ENCODE data around the gene PRR19. TPM values are rescaled to one million over a fixed set of nuclear protein-coding genes. Genes with fewer than 3 reads are reported as not detected.
A peak's percentile ranks its signal among the peaks of the same experiment; 100 is the strongest.

PRR19 gene
- total RNA-seq, 6 donors from 2014 or later = 0.40 to 1.4 (median 0.61) TPM; not detected in 3

DNA sequence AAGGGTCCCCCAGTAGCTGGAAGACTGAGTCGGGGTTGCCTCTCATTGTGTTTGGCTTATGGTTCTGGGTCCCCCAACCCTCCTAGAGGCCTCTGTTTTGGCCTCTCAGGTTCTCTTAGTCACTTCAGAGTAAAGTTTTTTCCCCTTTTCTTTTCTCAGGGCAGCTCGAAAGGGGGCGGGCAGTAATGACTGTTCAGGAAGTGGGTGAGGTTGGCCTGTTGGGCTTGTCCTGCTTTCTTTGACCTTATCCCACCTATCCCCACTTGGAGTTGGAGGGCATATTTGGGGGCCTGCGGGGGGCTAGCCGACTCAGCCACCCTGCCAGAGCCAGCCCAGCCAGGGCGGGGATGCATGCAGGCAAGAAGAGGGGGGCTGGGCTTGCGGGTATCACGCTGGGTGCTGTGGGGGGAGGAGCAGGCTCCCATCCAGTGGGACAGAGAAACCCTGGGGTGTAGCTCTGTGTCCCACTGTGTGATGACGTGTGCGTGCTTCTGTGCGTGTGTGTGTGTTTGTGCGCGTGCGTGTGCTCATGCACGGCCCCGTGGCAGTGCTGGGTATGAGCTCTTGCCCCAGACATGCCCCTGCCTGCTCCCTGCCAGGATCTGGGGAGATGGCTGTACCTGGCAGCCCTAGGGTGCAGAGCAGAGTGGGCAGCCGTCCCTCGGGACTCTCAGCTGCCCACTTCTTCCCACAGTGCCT, 31.4 kb upstream of the PRR19 start:
- no peak for ATAC-seq (ENCODE audit: low FRiP score in 2 of 2)

DNA sequence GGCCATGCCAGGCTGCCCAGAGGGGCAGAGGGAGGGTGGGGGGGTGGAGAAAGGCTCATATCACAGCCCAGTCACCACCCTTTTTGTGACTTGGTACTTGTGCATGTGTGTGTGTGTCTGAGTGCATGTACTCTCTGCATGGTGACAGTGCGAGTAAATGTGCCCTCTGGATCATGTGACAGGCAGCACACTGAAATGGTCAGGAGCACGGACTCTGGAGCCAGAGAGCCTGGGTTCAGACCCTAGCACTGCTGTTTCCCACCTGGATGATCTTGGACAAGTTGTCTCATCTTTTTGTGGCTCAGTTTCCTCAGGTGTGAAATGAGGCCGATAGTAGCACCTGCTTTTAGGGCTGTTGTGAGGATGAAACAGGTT, 30.9 kb upstream of the PRR19 start:
- peak overlapping the region; percentile 95 to 98 (median 97) for H3K27ac ChIP-seq
- H3K9me3 ChIP-seq = no peaks in the 10 kb centered on the region
- H3K27me3 ChIP-seq = no peaks in the 10 kb centered on the region
- H3K4me1 ChIP-seq = peaks cover 31 to 60% (median 38%) of the 10 kb centered on the region in 4 donors
- ATAC-seq (ENCODE audit: low FRiP score in 2 of 2) = no peak
- H3K4me3 ChIP-seq = peak overlapping the region in 3 of 4 donors; percentile 62 to 76 (median 69)
- H3K36me3 ChIP-seq = peaks cover 17 to 44% (median 33%) of the 10 kb centered on the region in 4 donors
- no peak for TF ChIP-seq POLR2A (IDR thresholded peaks at IDR 0.05)
- TF ChIP-seq EP300 (IDR thresholded peaks at IDR 0.05) = no peak
- TF ChIP-seq, protein P1, sequence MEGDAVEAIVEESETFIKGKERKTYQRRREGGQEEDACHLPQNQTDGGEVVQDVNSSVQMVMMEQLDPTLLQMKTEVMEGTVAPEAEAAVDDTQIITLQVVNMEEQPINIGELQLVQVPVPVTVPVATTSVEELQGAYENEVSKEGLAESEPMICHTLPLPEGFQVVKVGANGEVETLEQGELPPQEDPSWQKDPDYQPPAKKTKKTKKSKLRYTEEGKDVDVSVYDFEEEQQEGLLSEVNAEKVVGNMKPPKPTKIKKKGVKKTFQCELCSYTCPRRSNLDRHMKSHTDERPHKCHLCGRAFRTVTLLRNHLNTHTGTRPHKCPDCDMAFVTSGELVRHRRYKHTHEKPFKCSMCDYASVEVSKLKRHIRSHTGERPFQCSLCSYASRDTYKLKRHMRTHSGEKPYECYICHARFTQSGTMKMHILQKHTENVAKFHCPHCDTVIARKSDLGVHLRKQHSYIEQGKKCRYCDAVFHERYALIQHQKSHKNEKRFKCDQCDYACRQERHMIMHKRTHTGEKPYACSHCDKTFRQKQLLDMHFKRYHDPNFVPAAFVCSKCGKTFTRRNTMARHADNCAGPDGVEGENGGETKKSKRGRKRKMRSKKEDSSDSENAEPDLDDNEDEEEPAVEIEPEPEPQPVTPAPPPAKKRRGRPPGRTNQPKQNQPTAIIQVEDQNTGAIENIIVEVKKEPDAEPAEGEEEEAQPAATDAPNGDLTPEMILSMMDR (IDR thresholded peaks at IDR 0.05) = no peak
- TF ChIP-seq POLR2AphosphoS5 (IDR thresholded peaks at IDR 0.05) = no peak
- peak in 1 of 2 donors; percentile 25 for DNase-seq
- 43% methylated on average over 3 of the region's 3 CpGs; no CpG with 5 or more reads in 1 of the 2 donors for WGBS, 2 donors

More for the DNA sequence above, 31.4 kb upstream of the PRR19 start:
- peaks cover 17 to 39% (median 33%) of the 10 kb centered on the region in 4 donors for H3K36me3 ChIP-seq
- WGBS, 2 donors = 2 to 5% methylated on average over 8 to 17 of the region's 18 CpGs
- peak overlapping the region; percentile 62 to 76 (median 66) for H3K4me3 ChIP-seq
- H3K27ac ChIP-seq = peak overlapping the region; percentile 95 to 98 (median 97)
- TF ChIP-seq POLR2A (IDR thresholded peaks at IDR 0.05) = peak in 2 of 4 donors; percentile 29 to 54
- no peak for TF ChIP-seq EP300 (IDR thresholded peaks at IDR 0.05)
- TF ChIP-seq, protein P1 (IDR thresholded peaks at IDR 0.05) = peak in 1 of 6 experiments; percentile 3
- TF ChIP-seq POLR2AphosphoS5 (IDR thresholded peaks at IDR 0.05) = peak in 1 of 2 donors; percentile 38
- peak; percentile 71 to 79 for DNase-seq
- H3K9me3 ChIP-seq = no peaks in the 10 kb centered on the region
- no peaks in the 10 kb centered on the region for H3K27me3 ChIP-seq
- peaks cover 25 to 54% (median 33%) of the 10 kb centered on the region in 4 donors for H3K4me1 ChIP-seq

DNA sequence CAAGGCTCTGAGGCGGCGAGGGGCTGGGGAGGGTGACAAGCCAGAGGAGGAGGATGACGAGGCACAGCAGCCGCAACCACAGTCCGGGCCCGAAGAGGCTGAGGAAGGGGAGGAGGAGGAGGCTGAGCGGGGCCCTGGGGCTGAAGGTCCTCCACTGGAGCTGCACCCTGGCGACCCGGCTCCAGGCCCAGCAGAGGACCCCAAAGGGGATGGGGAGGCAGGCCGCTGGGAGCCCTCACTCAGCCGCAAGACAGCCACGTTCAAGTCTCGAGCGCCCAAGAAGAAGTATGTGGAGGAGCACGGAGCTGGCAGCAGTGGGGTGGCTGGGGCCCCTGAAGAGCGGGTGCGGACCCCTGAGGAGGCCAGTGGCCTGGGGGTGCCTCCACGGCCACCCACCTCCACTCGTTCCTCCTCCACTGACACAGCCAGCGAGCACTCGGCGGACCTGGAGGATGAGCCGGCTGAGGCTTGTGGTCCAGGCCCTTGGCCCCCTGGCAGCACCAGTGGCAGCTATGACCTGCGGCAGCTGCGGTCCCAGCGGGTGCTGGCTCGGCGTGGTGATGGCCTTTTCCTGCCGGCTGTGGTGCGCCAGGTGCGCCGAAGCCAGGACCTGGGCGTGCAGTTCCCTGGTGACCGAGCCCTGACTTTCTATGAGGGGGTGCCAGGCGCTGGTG, 29.9 kb upstream of the PRR19 start:
- H3K27ac ChIP-seq = peak overlapping the region in 2 of 4 donors; percentile 95 to 97
- no peak overlapping the region for H3K4me3 ChIP-seq
- H3K27me3 ChIP-seq = no peaks in the 10 kb centered on the region
- DNase-seq = peak; percentile 21 to 73
- H3K9me3 ChIP-seq = no peaks in the 10 kb centered on the region
- peaks cover 17 to 49% (median 33%) of the 10 kb centered on the region in 4 donors for H3K36me3 ChIP-seq
- no peak for ATAC-seq (ENCODE audit: low FRiP score in 2 of 2)
- peaks cover 40 to 69% (median 44%) of the 10 kb centered on the region in 4 donors for H3K4me1 ChIP-seq
- 84 to 90% methylated on average over 18 to 19 of the region's 35 CpGs for WGBS, 2 donors
- TF ChIP-seq POLR2AphosphoS5 (IDR thresholded peaks at IDR 0.05) = no peak
- no peak for TF ChIP-seq EP300 (IDR thresholded peaks at IDR 0.05)
- no peak for TF ChIP-seq POLR2A (IDR thresholded peaks at IDR 0.05)
- TF ChIP-seq, protein P1 (IDR thresholded peaks at IDR 0.05) = no peak

DNA sequence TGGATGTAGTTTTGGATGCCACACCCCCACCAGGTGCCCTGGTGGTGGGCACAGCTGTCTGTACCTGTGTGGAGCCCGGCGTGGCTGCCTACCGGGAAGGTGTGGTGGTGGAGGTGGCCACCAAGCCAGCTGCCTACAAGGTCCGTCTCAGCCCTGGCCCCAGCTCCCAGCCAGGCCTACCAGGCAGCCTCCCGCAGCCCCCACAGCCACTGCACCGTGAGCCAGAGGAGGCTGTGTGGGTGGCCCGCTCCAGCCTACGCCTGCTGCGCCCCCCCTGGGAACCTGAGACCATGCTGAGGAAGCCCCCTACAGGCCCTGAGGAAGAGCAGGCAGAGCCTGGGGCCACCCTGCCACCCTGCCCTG, 29.4 kb upstream of the PRR19 start:
- peaks cover 17 to 49% (median 33%) of the 10 kb centered on the region in 4 donors for H3K36me3 ChIP-seq
- no peaks in the 10 kb centered on the region for H3K27me3 ChIP-seq
- H3K4me3 ChIP-seq = no peak overlapping the region
- DNase-seq = peak; percentile 18 to 65
- 100% methylated on average over 2 of the region's 9 CpGs; no CpG with 5 or more reads in 1 of the 2 donors for WGBS, 2 donors
- H3K27ac ChIP-seq = no peak overlapping the region
- H3K4me1 ChIP-seq = peaks cover 45 to 71% (median 48%) of the 10 kb centered on the region in 4 donors
- ATAC-seq (ENCODE audit: low FRiP score in 2 of 2) = no peak
- TF ChIP-seq, protein P1 (IDR thresholded peaks at IDR 0.05) = no peak
- no peak for TF ChIP-seq POLR2A (IDR thresholded peaks at IDR 0.05)
- TF ChIP-seq POLR2AphosphoS5 (IDR thresholded peaks at IDR 0.05) = no peak
- TF ChIP-seq EP300 (IDR thresholded peaks at IDR 0.05) = no peak
- H3K9me3 ChIP-seq = no peaks in the 10 kb centered on the region

All from upper lobe of left lung (tissue), 6 donors.